ENCODE results near the gene TRAF7.

Gene TRAF7

DNA sequence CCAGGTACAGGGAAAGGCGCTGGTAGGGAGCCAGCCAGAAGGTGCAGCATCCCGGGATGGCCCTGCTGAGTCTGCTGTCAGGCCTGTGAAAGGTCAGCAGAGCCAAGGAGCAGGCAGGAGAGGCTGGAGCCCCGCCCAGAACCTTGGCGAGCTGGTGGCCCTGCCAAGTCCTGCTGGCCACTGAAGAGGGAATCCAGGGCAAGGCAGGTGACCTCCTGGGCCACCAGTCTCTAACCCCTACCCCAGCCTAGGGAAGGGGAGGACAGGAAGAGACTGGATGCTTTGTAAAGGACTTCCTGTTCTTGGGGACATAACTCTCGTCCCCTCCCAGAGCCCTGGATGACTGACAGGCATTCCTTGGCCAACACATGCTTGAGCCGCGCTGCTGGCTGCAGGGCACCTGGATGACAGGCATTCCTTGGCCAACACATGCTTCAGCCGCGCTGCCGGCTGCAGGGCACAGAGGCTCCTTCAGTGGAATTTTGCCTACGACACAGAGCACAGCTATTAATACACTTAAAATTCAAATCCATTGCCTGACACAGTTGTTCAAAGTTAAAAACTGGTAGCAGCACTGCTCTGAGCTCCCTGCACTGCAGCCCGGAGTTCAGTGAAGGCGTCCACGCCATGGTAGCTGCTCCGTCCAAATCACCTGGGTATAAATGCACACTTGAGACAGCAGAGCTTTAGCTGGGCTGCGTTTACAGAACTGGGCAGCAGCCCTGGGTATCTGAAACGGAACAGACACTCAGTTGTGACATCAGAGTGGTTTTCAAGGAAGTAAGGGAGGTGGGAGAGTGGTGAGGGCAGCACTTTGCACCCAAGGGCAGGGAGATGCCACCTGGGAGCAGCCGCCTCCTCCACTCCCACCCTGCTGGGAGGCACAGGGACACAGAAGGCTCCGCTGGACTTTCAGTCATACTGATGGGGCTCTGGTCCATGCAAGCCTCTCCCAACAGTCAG lies 57.1 kb downstream of the TRAF7 start:
- in situ Hi-C loops (cut with MboI; ENCODE audit: low sequenced_read_pairs): no loop called here

DNA sequence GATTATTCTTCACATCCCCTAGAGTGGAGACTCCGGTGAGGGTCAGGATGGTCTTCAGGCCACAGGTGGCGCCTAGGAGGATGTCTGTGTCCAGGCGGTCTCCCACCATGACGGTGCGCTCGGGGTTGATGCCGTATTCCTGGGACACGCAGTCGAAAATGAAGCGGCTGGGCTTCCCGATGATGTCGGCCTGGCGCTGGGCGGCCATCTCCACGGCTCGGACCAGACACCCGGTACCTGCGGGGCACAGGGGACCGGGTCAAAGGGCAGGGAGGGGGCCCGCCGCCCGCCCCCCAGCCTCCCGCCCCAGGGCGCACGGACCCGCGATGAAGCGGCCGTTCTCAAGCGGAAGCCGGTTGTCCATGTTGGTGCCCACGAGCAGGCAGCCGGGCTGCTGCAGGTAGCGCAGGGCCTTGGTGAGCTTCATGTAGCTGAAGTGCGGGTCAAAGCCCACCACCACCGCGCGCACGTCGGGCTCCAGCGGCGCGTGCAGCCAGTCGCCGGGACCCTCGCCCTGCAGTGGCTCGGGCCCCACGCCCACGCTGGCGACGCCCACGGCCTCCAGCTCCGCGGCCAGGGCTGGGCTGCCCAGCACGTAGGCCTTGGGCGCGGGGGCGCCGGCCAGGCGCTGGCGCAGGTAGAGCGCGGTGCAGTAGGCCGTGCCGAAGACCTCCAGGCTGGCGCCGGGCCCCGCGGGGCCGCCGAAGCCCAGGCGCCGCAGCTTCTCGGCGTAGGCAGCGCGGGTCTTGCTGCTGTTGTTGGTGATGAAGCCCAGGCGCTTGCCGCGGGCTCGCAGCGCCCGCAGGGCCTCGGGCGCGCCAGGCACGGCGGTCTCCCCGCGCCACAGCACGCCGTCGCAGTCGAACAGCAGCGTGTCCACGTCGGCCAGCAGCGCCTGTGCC lies 58.5 kb downstream of the TRAF7 start:
- in situ Hi-C loops (cut with MboI; ENCODE audit: low sequenced_read_pairs): no loop called here

DNA sequence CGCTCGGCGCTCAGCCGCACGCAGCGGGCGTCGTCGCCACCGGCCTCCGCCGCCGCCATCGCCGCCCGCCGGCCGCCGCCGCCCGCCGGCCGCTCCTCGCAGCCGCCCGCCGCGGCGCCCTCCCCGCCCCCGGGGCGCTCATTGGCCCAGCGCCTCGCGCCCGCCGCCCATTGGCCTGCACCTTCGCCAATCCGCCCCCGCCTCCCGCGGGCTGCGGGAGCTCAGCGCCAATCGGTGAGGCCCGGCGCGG lies 59.1 kb downstream of the TRAF7 start, which contains the start of gene PGP:
TSS of gene PGP (minus strand) at position 122 of the 250 bp plus-strand sequence. CDS start at position 59, 63 bp downstream.
- in situ Hi-C loops (cut with MboI; ENCODE audit: low sequenced_read_pairs): no loop called here

GRCh38 chr16:2216330-2216729 lies 60.7 kb downstream of the TRAF7 start:
- in situ Hi-C loops (cut with MboI; ENCODE audit: low sequenced_read_pairs): no loop called here

- in situ Hi-C loops (cut with MboI; ENCODE audit: low sequenced_read_pairs): no loop called here
Observed at GRCh38 chr16:2223221-2223941, 67.8 kb downstream of the TRAF7 start, which contains the start of gene E4F1. TSS of gene E4F1 (plus strand) at chr16:2223591. CDS start at chr16:2223614, 23 bp downstream.

GRCh38 chr16:2223942-2224486 lies 68.4 kb downstream of the TRAF7 start:
- in situ Hi-C loops (cut with MboI; ENCODE audit: low sequenced_read_pairs): no loop called here

- in situ Hi-C loops (cut with MboI; ENCODE audit: low sequenced_read_pairs): no loop called here
Observed at GRCh38 chr16:2226245-2226793, 70.7 kb downstream of the TRAF7 start.

DNA sequence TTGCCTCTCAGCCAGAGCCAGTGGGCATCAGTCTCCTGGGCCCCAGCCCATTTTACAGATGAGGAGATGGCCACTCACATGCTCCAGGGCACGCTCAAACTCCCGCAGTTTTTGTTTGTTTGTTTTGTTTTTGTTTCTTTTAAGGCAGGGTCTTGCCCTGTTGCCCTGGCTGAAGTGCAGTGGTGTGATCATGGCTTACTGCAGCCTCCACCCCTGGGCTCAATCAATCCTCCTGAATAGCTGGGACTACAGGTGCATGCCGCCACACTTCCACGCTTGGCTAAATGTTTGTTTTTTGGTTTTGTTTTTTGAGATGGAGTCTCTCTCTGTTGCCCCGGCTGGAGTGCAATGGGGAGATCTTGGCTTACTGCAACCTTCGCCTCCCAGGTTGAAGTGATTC lies 71.3 kb downstream of the TRAF7 start:
- in situ Hi-C loops (cut with MboI; ENCODE audit: low sequenced_read_pairs): no loop called here

Measured in hTERT RPE-1 (cell line).